ENCODE data around the gene ARPP21. TPM values are rescaled to one million over a fixed set of nuclear protein-coding genes. Genes with fewer than 3 reads are reported as not detected.

ARPP21 gene
- total RNA-seq, 2 experiments from 2014 or later, result 1.0 to 1.1 TPM

GRCh38 chr3:35624698-35625097, 14.6 kb upstream of the ARPP21 start:
- H3K27ac ChIP-seq (ENCODE audit: low read depth, low read length, poor library complexity, severe bottlenecking), result no peak overlapping the region
- no peak overlapping the region for H3K4me3 ChIP-seq (ENCODE audit: low read depth, low read length, poor library complexity, severe bottlenecking)
- no peaks in the 10 kb centered on the region for H3K79me2 ChIP-seq (ENCODE audit: insufficient read depth, low read depth, low read length)
- TF ChIP-seq EZH2phosphoT487 (IDR thresholded peaks at IDR 0.05; ENCODE audit: borderline replicate concordance, low read depth, low read length), result no peak
- TF ChIP-seq, protein P1, sequence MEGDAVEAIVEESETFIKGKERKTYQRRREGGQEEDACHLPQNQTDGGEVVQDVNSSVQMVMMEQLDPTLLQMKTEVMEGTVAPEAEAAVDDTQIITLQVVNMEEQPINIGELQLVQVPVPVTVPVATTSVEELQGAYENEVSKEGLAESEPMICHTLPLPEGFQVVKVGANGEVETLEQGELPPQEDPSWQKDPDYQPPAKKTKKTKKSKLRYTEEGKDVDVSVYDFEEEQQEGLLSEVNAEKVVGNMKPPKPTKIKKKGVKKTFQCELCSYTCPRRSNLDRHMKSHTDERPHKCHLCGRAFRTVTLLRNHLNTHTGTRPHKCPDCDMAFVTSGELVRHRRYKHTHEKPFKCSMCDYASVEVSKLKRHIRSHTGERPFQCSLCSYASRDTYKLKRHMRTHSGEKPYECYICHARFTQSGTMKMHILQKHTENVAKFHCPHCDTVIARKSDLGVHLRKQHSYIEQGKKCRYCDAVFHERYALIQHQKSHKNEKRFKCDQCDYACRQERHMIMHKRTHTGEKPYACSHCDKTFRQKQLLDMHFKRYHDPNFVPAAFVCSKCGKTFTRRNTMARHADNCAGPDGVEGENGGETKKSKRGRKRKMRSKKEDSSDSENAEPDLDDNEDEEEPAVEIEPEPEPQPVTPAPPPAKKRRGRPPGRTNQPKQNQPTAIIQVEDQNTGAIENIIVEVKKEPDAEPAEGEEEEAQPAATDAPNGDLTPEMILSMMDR (conservative IDR thresholded peaks at IDR 0.05; ENCODE audit: low read length), result no peak
- no peaks in the 10 kb centered on the region for H4K20me1 ChIP-seq (ENCODE audit: insufficient read depth, low read length)
- no peak overlapping the region for H3K4me2 ChIP-seq (ENCODE audit: low read length)
- no peaks in the 10 kb centered on the region for H3K9me2 ChIP-seq (ENCODE audit: insufficient read depth, low read length)
- POLR2A ChIA-PET, result interaction anchor here (0.5 kb wide), 1 partner anchor 17 kb away, joined by 3 read pairs; no protein-coding TSS in a partner anchor
- intact Hi-C loops (cut with micrococcal nuclease; ENCODE audit: unreplicated experiment), result no loop called here
- no peak overlapping the region for H2AFZ ChIP-seq (ENCODE audit: low read length)
- BruUV-seq (replicated peaks), result no TSS peak
- CTCF ChIA-PET (ENCODE audit: unreplicated experiment), result no interaction called here
- H3K36me3 ChIP-seq (ENCODE audit: insufficient read depth, low read length), result no peaks in the 10 kb centered on the region
- H3K9me3 ChIP-seq (ENCODE audit: low read length), result no peaks in the 10 kb centered on the region
- H3K4me1 ChIP-seq (ENCODE audit: insufficient read depth, low read length, poor library complexity, severe bottlenecking), result peaks cover 11% of the 10 kb centered on the region
- DNase-seq (ENCODE audit: low spot score), result no peak

DNA sequence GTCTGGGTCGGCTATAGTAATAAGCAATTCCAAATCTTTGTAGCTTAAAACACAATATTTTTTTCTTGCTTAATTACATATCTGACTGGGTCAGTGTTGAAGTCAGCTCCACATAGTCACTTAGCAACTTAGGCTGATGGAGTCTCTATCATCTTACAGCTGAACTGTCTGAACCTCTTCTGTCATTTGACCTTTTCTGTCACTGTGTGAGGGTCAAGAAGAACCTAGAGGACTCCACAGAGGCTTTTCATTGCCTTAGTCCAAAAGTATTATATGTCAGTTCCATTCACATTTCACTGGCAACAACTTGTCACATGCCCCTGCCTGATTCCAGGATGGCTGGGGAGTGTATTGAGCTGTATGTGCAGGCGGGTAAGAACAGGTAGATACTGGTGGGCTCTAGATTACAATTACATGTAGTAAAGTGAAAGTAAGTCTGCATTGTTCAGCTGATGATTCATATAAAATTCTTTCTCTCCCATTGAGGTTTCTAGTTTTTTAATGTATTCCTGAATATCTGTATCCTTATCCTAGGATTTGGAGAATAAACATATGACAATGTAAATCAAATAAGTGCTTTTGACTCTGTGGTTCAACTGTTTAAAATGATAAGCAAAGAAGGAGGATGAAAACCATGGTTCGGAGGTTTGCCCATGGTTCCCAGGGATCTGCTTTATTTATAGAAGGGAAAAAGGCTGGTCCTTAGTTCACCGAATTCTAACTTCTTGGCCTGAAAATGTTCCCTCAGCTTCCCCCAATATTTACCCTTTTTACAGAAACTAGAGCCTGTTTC, 5.8 kb upstream of the ARPP21 start:
- H3K36me3 ChIP-seq (ENCODE audit: insufficient read depth, low read length), result no peaks in the 10 kb centered on the region
- no TSS peak for BruUV-seq (replicated peaks)
- no peaks in the 10 kb centered on the region for H4K20me1 ChIP-seq (ENCODE audit: insufficient read depth, low read length)
- intact Hi-C loops (cut with micrococcal nuclease; ENCODE audit: unreplicated experiment), result no loop called here
- DNase-seq (ENCODE audit: low spot score), result no peak
- peak overlapping the region; percentile 21 for H2AFZ ChIP-seq (ENCODE audit: low read length)
- ChIA-PET CTCF (ENCODE audit: unreplicated experiment) (no interaction called here), POLR2A (interaction anchor here (0.6 to 1.3 kb wide), 6 partner anchors 8 to 102 kb away, joined by 3 to 4 read pairs (median 3); no protein-coding TSS in a partner anchor)
- H3K27ac ChIP-seq (ENCODE audit: low read depth, low read length, poor library complexity, severe bottlenecking), result no peak overlapping the region
- H3K79me2 ChIP-seq (ENCODE audit: insufficient read depth, low read depth, low read length), result no peaks in the 10 kb centered on the region
- no peaks in the 10 kb centered on the region for H3K4me1 ChIP-seq (ENCODE audit: insufficient read depth, low read length, poor library complexity, severe bottlenecking)
- H3K9me3 ChIP-seq (ENCODE audit: low read length), result no peaks in the 10 kb centered on the region
- H3K4me3 ChIP-seq (ENCODE audit: low read depth, low read length, poor library complexity, severe bottlenecking), result no peak overlapping the region
- H3K4me2 ChIP-seq (ENCODE audit: low read length), result peak overlapping the region; percentile 20; the same call in 1 of the 2 replicates
- TF ChIP-seq, protein P1 (conservative IDR thresholded peaks at IDR 0.05; ENCODE audit: low read length), result no peak
- no peak for TF ChIP-seq EZH2phosphoT487 (IDR thresholded peaks at IDR 0.05; ENCODE audit: borderline replicate concordance, low read depth, low read length)
- no peaks in the 10 kb centered on the region for H3K9me2 ChIP-seq (ENCODE audit: insufficient read depth, low read length)

GRCh38 chr3:35635407-35635806, 3.9 kb upstream of the ARPP21 start:
- TF ChIP-seq, protein P1 (conservative IDR thresholded peaks at IDR 0.05; ENCODE audit: low read length), result no peak
- TF ChIP-seq EZH2phosphoT487 (IDR thresholded peaks at IDR 0.05; ENCODE audit: borderline replicate concordance, low read depth, low read length), result no peak
- H3K27ac ChIP-seq (ENCODE audit: low read depth, low read length, poor library complexity, severe bottlenecking), result no peak overlapping the region
- no peak for DNase-seq (ENCODE audit: low spot score)
- H4K20me1 ChIP-seq (ENCODE audit: insufficient read depth, low read length), result no peaks in the 10 kb centered on the region
- peaks cover 10% of the 10 kb centered on the region for H3K4me1 ChIP-seq (ENCODE audit: insufficient read depth, low read length, poor library complexity, severe bottlenecking)
- H3K4me3 ChIP-seq (ENCODE audit: low read depth, low read length, poor library complexity, severe bottlenecking), result no peak overlapping the region
- POLR2A ChIA-PET, result interaction anchor here (0.6 to 1.5 kb wide), 3 partner anchors 8 to 1070 kb away, joined by 3 to 5 read pairs (median 3); no protein-coding TSS in a partner anchor
- no peaks in the 10 kb centered on the region for H3K9me3 ChIP-seq (ENCODE audit: low read length)
- H3K4me2 ChIP-seq (ENCODE audit: low read length), result no peak overlapping the region
- H3K36me3 ChIP-seq (ENCODE audit: insufficient read depth, low read length), result no peaks in the 10 kb centered on the region
- H3K9me2 ChIP-seq (ENCODE audit: insufficient read depth, low read length), result no peaks in the 10 kb centered on the region
- no TSS peak for BruUV-seq (replicated peaks)
- H2AFZ ChIP-seq (ENCODE audit: low read length), result peak overlapping the region; percentile 63
- CTCF ChIA-PET (ENCODE audit: unreplicated experiment), result interaction anchor here (0.6 kb wide), 1 partner anchor 142 kb away, joined by 5 read pairs; no protein-coding TSS in a partner anchor
- intact Hi-C loops (cut with micrococcal nuclease; ENCODE audit: unreplicated experiment), result no loop called here
- H3K79me2 ChIP-seq (ENCODE audit: insufficient read depth, low read depth, low read length), result no peaks in the 10 kb centered on the region

Data from OCI-LY7 (cell line).